Loucy (cell line): Measurements from ENCODE around the gene DUSP9.

Experiments used
- CTCF ChIP-seq: fragments of 200-600 bp; sonication (generic); conservative IDR thresholded peaks from 2 replicates; pipeline ENCODE4 v1.5.1; 2014; ENCODE audit warnings: mild to moderate bottlenecking, antibody characterized with exemption, low read length
- EZH2phosphoT487 ChIP-seq: fragments of 200-600 bp; IDR thresholded peaks from 2 replicates; pipeline ENCODE4 v1.6.1; 2018; ENCODE audit warnings: antibody characterized with exemption, mild to moderate bottlenecking, moderate library complexity, borderline replicate concordance

- TF ChIP-seq CTCF = no peak
- TF ChIP-seq EZH2phosphoT487 = no peak
Observed at GRCh38 chrX:153640045-153640686, 6.8 kb upstream of the DUSP9 start.
